Panc1 (cell line): ENCODE results near the gene LILRA5. TPM values are rescaled to one million over a fixed set of nuclear protein-coding genes. Genes with fewer than 3 reads are reported as not detected.

Experiments used
- ATAC-seq: fragments of 200-7000 bp; cut with Tn5 transposase; 2 replicates; pipeline ENCODE4 v1.9.1; 2020; ENCODE audit warnings: mild to moderate bottlenecking, moderate library complexity
- BruUV-seq: library from RNA; stranded (reverse); fragments of 400-500 nt; replicated peaks from 2 replicates; lab custom pipeline; 2021; lab: Mats Ljungman, UMichigan
- CTCF ChIA-PET: fragments of 300-600 bp; sonication (Branson Sonifier 250); formaldehyde crosslinking; loops from one replicate; lab custom pipeline; 2022; ENCODE audit warnings: antibody characterized with exemption; lab: Charles Lee
- POLR2A ChIA-PET: fragments of 300-600 bp; sonication (Branson Sonifier 250); formaldehyde crosslinking; loops from one replicate; lab custom pipeline; 2022; ENCODE audit warnings: antibody characterized with exemption; lab: Charles Lee
- DNase-seq: peaks from one replicate; pipeline ENCODE4 v3.0.0-alpha.2; 2010; ENCODE audit warnings: low read depth, low spot score
- H3K27ac ChIP-seq: 2 replicates; pipeline ENCODE4 v1.5.1; 2011; ENCODE audit warnings: mild to moderate bottlenecking, low read length, inconsistent platforms
- H3K27me3 ChIP-seq: fragments of 200-500 bp; sonication (Bioruptor generic); 2 replicates; pipeline ENCODE4 v1.6.0; 2014; ENCODE audit warnings: low read length, inconsistent platforms; ENCODE audit not compliant: control insufficient read depth, insufficient read depth
- H3K36me3 ChIP-seq: fragments of 200-500 bp; sonication (Bioruptor generic); 2 replicates; pipeline ENCODE4 v1.5.1; 2014; ENCODE audit warnings: inconsistent platforms, mild to moderate bottlenecking, low read length, moderate library complexity; ENCODE audit not compliant: control insufficient read depth, insufficient read depth
- H3K4me1 ChIP-seq: 2 replicates; pipeline ENCODE4 v1.5.1; 2011; ENCODE audit warnings: inconsistent platforms, mild to moderate bottlenecking, low read length, moderate library complexity; ENCODE audit not compliant: control insufficient read depth, insufficient read depth
- H3K4me3 ChIP-seq, 2 experiments: 2 replicates each; pipeline ENCODE4 v1.5.1; 2011 to 2012; ENCODE audit warnings: low read depth in 2 of 2, low read length in 2 of 2, mild to moderate bottlenecking in 2 of 2, inconsistent platforms in 1 of 2, moderate library complexity in 1 of 2
- H3K9me3 ChIP-seq: fragments of 200-500 bp; sonication (Bioruptor generic); 2 replicates; pipeline ENCODE4 v1.5.1; 2014; ENCODE audit warnings: low read depth, mild to moderate bottlenecking, inconsistent platforms, low read length, moderate library complexity; ENCODE audit not compliant: control insufficient read depth, insufficient read depth
- CTCF ChIP-seq: fragments of 450-650 bp; IDR thresholded peaks from 2 replicates; pipeline ENCODE4 v1.5.1; 2017; ENCODE audit warnings: mild to moderate bottlenecking
- POLR2AphosphoS5 ChIP-seq: IDR thresholded peaks from 2 replicates; pipeline ENCODE4 v1.6.1; 2012; ENCODE audit warnings: mild to moderate bottlenecking, low read depth, low read length, moderate library complexity
- REST ChIP-seq, 2 experiments: IDR thresholded peaks; 2 replicates each; pipeline ENCODE4 v1.6.1; 2011 to 2012; ENCODE audit warnings: low read depth in 2 of 2, control low read depth in 1 of 2, low read length in 1 of 2, mild to moderate bottlenecking in 1 of 2, moderate library complexity in 1 of 2; ENCODE audit not compliant: insufficient read depth in 1 of 2
- SIN3A ChIP-seq: IDR thresholded peaks from 2 replicates; pipeline ENCODE4 v1.6.1; 2012; ENCODE audit warnings: low read depth, mild to moderate bottlenecking, low read length, moderate library complexity, borderline replicate concordance; ENCODE audit not compliant: insufficient read depth
- TCF7L2 ChIP-seq: IDR thresholded peaks from 2 replicates; pipeline ENCODE4 v1.6.1; 2011; ENCODE audit warnings: mild to moderate bottlenecking, low read depth, low read length, inconsistent platforms
- in situ Hi-C: cut with HindIII; loops from 2 replicates; pipeline ENCODE4 v1.10.0; 2016; ENCODE audit warnings: low sequenced_read_pairs, low pct_unique_long_range_greater_than_20kb
- intact Hi-C: fragments of 100-400 bp; cut with micrococcal nuclease; formaldehyde crosslinking; loops from one replicate; pipeline ENCODE4 v1.10.0; 2022; ENCODE audit not compliant: unreplicated experiment
- total RNA-seq: library from RNA; stranded (reverse); gene quantifications from one replicate; pipeline ENCODE4 v1.2.1, GENCODE V29; 2021; ENCODE audit not compliant: unreplicated experiment

LILRA5 gene
- total RNA-seq, 1 experiment from 2014 or later = not detected

GRCh38 chr19:54351474-54351873 lies 38.5 kb upstream of the LILRA5 start:
- no peak overlapping the region for H3K27ac ChIP-seq
- DNase-seq (no peak), ATAC-seq (no peak)
- H3K9me3 ChIP-seq = no peaks in the 10 kb centered on the region
- no peaks in the 10 kb centered on the region for H3K4me1 ChIP-seq
- peaks cover 18% of the 10 kb centered on the region for H3K27me3 ChIP-seq
- H3K36me3 ChIP-seq = no peaks in the 10 kb centered on the region
- CTCF ChIA-PET = no interaction called here
- no TSS peak for BruUV-seq
- intact Hi-C loops (no loop called here), in situ Hi-C loops (no loop called here)
- no peak for TF ChIP-seq TCF7L2
- TF ChIP-seq POLR2AphosphoS5 = no peak
- TF ChIP-seq SIN3A = no peak
- no peak for TF ChIP-seq CTCF
- TF ChIP-seq REST (IDR thresholded peaks at IDR 0.05; ENCODE audit: insufficient read depth in 1 of 2, low read depth in 2 of 2, low read length in 1 of 2) = no peak
- POLR2A ChIA-PET = no interaction called here
- no peak overlapping the region for H3K4me3 ChIP-seq

- Histone ChIP-seq H3K27ac (no peak overlapping the region), H3K4me1 (no peaks in the 10 kb centered on the region), H3K36me3 (no peaks in the 10 kb centered on the region), H3K9me3 (no peaks in the 10 kb centered on the region), H3K4me3 (no peak overlapping the region), H3K27me3 (peaks cover 9% of the 10 kb centered on the region)
- CTCF ChIA-PET = no interaction called here
- POLR2A ChIA-PET = interaction anchor here (0.7 kb wide), 1 partner anchor 381 kb away, joined by 6 read pairs; no protein-coding TSS in a partner anchor
- BruUV-seq = no TSS peak
- intact Hi-C loops (no loop called here), in situ Hi-C loops (no loop called here)
- DNase-seq (no peak), ATAC-seq (no peak)
- TF ChIP-seq CTCF = no peak
- TF ChIP-seq POLR2AphosphoS5 = no peak
- TF ChIP-seq SIN3A = no peak
- TF ChIP-seq TCF7L2 = no peak
- TF ChIP-seq REST (IDR thresholded peaks at IDR 0.05; ENCODE audit: insufficient read depth in 1 of 2, low read depth in 2 of 2, low read length in 1 of 2) = no peak
Measured at GRCh38 chr19:54345938-54346386, 33.0 kb upstream of the LILRA5 start.
